ENCODE data around the gene CADM1. TPM values are rescaled to one million over a fixed set of nuclear protein-coding genes. Genes with fewer than 3 reads are reported as not detected.

Gene CADM1
- total RNA-seq, 1 experiment from 2014 or later: 12.9 TPM

DNA sequence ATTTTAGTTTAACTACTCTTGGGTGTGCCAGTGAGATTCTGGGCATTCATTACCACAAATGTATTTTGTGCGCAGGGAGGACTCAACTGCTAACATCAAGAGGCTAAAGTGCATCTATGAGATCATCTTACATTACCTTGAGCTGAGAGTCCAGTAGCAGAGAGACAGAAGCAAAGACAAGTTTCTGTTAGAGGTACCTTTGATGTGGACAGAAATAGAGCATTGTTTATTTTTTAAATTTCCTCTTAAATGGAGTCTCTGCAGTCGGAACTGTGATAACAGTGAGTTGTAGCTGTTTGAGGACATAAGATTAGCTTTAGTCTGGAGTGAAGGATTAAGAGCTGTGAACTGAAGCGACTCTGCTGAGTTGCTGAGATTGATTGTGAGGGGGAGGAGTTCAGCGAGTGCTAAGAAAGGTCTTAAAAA, 297.0 kb downstream of the CADM1 start:
- POLR2A ChIA-PET (ENCODE audit: low non-redundant PET): interaction anchor here (0.6 kb wide), 1 partner anchor 56 kb away, joined by 11 read pairs; no protein-coding TSS in a partner anchor
- H3K27ac ChIP-seq (ENCODE audit: low read depth, low read length, poor library complexity, severe bottlenecking): no peak overlapping the region
- no peak for DNase-seq (ENCODE audit: low spot score)
- no TSS peak for BruUV-seq (replicated peaks)
- CTCF ChIA-PET: no interaction called here
- TF ChIP-seq, protein P1, sequence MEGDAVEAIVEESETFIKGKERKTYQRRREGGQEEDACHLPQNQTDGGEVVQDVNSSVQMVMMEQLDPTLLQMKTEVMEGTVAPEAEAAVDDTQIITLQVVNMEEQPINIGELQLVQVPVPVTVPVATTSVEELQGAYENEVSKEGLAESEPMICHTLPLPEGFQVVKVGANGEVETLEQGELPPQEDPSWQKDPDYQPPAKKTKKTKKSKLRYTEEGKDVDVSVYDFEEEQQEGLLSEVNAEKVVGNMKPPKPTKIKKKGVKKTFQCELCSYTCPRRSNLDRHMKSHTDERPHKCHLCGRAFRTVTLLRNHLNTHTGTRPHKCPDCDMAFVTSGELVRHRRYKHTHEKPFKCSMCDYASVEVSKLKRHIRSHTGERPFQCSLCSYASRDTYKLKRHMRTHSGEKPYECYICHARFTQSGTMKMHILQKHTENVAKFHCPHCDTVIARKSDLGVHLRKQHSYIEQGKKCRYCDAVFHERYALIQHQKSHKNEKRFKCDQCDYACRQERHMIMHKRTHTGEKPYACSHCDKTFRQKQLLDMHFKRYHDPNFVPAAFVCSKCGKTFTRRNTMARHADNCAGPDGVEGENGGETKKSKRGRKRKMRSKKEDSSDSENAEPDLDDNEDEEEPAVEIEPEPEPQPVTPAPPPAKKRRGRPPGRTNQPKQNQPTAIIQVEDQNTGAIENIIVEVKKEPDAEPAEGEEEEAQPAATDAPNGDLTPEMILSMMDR (conservative IDR thresholded peaks at IDR 0.05; ENCODE audit: low read depth, low read length): no peak
- TF ChIP-seq EZH2 (IDR thresholded peaks at IDR 0.05; ENCODE audit: borderline replicate concordance, low read depth, low read length, poor library complexity, severe bottlenecking): no peak
- H3K4me3 ChIP-seq (ENCODE audit: low read depth, low read length, poor library complexity, severe bottlenecking): no peak overlapping the region
- H3K4me1 ChIP-seq (ENCODE audit: insufficient read depth, low read length, poor library complexity, severe bottlenecking): no peaks in the 10 kb centered on the region
- no peaks in the 10 kb centered on the region for H3K9me3 ChIP-seq (ENCODE audit: low read depth, low read length, poor library complexity, severe bottlenecking)
- no peaks in the 10 kb centered on the region for H3K27me3 ChIP-seq (replicated peaks; ENCODE audit: insufficient read depth, low read depth, low read length, poor library complexity)
- intact Hi-C loops (cut with micrococcal nuclease; ENCODE audit: unreplicated experiment): no loop called here
- no peaks in the 10 kb centered on the region for H3K36me3 ChIP-seq (ENCODE audit: insufficient read depth, low read length, poor library complexity, severe bottlenecking)

DNA sequence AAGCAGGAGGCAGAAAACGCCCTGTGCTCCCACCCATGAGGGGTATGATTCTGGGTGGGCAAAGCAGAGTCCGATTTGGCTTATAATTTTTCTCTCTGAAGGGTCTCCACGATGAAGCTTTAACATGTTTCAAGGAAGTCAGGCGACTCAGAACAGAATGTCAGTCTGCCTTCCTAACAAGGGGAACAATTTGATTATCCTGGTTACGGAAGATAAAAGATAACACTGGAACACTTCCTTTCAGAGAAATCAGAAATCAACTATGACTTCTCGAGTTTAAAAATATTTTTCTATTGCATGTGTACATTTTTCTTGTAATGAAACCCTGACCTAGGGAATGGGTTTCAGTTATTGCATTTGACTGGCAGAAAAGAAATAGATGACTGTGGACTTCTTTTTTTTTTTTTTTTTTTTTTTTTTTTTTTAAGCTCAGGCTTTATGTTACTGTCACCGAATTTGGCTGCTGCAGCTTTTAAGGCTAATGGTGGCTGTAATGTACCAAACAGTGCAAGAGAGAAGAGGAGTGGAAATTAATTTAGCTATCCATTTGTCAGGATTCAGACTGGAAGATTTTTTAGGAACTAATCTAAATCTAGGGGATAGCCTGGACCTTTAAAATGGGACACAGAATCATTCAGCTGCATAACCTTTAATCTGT, 297.7 kb downstream of the CADM1 start:
- Histone ChIP-seq H3K27me3 (replicated peaks; ENCODE audit: insufficient read depth, low read depth, low read length, poor library complexity) (no peaks in the 10 kb centered on the region), H3K4me3 (ENCODE audit: low read depth, low read length, poor library complexity, severe bottlenecking) (no peak overlapping the region), H3K36me3 (ENCODE audit: insufficient read depth, low read length, poor library complexity, severe bottlenecking) (no peaks in the 10 kb centered on the region), H3K4me1 (ENCODE audit: insufficient read depth, low read length, poor library complexity, severe bottlenecking) (peaks cover 4% of the 10 kb centered on the region), H3K9me3 (ENCODE audit: low read depth, low read length, poor library complexity, severe bottlenecking) (no peaks in the 10 kb centered on the region), H3K27ac (ENCODE audit: low read depth, low read length, poor library complexity, severe bottlenecking) (no peak overlapping the region)
- ChIA-PET CTCF (no interaction called here), POLR2A (ENCODE audit: low non-redundant PET) (interaction anchor here (0.6 kb wide), 1 partner anchor 56 kb away, joined by 11 read pairs; no protein-coding TSS in a partner anchor)
- intact Hi-C loops (cut with micrococcal nuclease; ENCODE audit: unreplicated experiment): no loop called here
- no peak for DNase-seq (ENCODE audit: low spot score)
- BruUV-seq (replicated peaks): no TSS peak
- TF ChIP-seq, protein P1 (conservative IDR thresholded peaks at IDR 0.05; ENCODE audit: low read depth, low read length): no peak
- no peak for TF ChIP-seq EZH2 (IDR thresholded peaks at IDR 0.05; ENCODE audit: borderline replicate concordance, low read depth, low read length, poor library complexity, severe bottlenecking)

DNA sequence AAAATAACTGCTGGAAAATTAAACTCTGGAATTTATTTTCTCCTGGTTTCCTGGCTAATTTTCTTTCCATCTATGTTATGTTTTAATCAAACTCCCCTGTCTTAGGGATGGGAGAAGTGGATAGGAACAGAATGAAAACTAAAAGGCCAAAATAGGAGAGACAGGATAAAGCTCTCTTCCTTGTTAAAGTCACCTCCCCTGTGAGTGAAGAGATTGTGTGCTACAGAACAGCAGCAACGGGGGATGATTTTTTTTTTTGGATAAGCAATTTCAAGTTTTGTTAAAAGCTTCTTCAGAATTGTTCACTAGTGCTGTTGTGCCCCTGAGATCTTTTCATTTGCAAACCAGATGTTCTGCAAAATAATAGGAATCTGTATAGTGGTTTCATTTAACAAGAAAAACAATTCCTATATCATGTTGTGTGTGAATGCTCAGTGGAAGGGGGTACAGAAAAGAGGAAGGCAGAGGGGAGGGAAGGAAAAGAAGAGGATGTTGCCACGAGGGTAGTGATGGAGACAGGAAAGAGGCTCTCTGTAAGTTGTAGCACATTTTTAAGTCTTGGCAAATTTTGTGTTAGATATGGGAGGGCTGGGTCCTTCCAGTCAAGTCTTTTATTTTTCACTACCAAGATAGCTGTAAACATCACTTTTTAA, 301.2 kb downstream of the CADM1 start:
- intact Hi-C loops (cut with micrococcal nuclease; ENCODE audit: unreplicated experiment): no loop called here
- Histone ChIP-seq H3K9me3 (ENCODE audit: low read depth, low read length, poor library complexity, severe bottlenecking) (no peaks in the 10 kb centered on the region), H3K27me3 (replicated peaks; ENCODE audit: insufficient read depth, low read depth, low read length, poor library complexity) (no peaks in the 10 kb centered on the region), H3K27ac (ENCODE audit: low read depth, low read length, poor library complexity, severe bottlenecking) (no peak overlapping the region), H3K4me1 (ENCODE audit: insufficient read depth, low read length, poor library complexity, severe bottlenecking) (peaks cover 9% of the 10 kb centered on the region), H3K36me3 (ENCODE audit: insufficient read depth, low read length, poor library complexity, severe bottlenecking) (no peaks in the 10 kb centered on the region), H3K4me3 (ENCODE audit: low read depth, low read length, poor library complexity, severe bottlenecking) (no peak overlapping the region)
- ChIA-PET CTCF (no interaction called here), POLR2A (ENCODE audit: low non-redundant PET) (no interaction called here)
- no peak for TF ChIP-seq EZH2 (IDR thresholded peaks at IDR 0.05; ENCODE audit: borderline replicate concordance, low read depth, low read length, poor library complexity, severe bottlenecking)
- TF ChIP-seq, protein P1 (conservative IDR thresholded peaks at IDR 0.05; ENCODE audit: low read depth, low read length): no peak
- no TSS peak for BruUV-seq (replicated peaks)
- DNase-seq (ENCODE audit: low spot score): no peak
